Ascending aorta (tissue), 2 donors: ENCODE results near the gene SMARCC1. TPM values are rescaled to one million over a fixed set of nuclear protein-coding genes. Genes with fewer than 3 reads are reported as not detected.
A peak's percentile ranks its signal among the peaks of the same experiment; 100 is the strongest.

ENCODE experiments used
- DNase-seq, 2 donors: peaks; one replicate each; pipeline ENCODE4 v3.0.0-alpha.2; 2019; ENCODE audit warnings: low spot score in 2 of 2
- H3K27ac ChIP-seq, 2 donors: fragments of 200-600 bp; sonication (generic); one replicate each; pipeline ENCODE4 v1.5.1; 2016 to 2017; ENCODE audit warnings: mild to moderate bottlenecking in 1 of 2
- H3K27me3 ChIP-seq: fragments of 200-600 bp; sonication (generic); one replicate; pipeline ENCODE4 v1.5.1; 2017
- H3K36me3 ChIP-seq, 2 donors: fragments of 200-600 bp; sonication (generic); one replicate each; pipeline ENCODE4 v1.5.1; 2016
- H3K4me1 ChIP-seq, 2 donors: fragments of 200-600 bp; sonication (generic); one replicate each; pipeline ENCODE4 v1.5.1; 2016 to 2017; ENCODE audit warnings: mild to moderate bottlenecking in 1 of 2
- H3K4me3 ChIP-seq, 2 donors: fragments of 200-600 bp; sonication (generic); one replicate each; pipeline ENCODE4 v1.5.1; 2016 to 2017; ENCODE audit warnings: mild to moderate bottlenecking in 1 of 2
- H3K9me3 ChIP-seq, 2 donors: fragments of 200-600 bp; sonication (generic); one replicate each; pipeline ENCODE4 v1.5.1; 2016
- intact Hi-C: fragments of 100-400 bp; cut with DNase I; formaldehyde crosslinking; loops from one replicate; pipeline ENCODE4 v1.15.1; 2023
- total RNA-seq: library from RNA; depleted of rRNA; stranded (reverse); fragments of >200 nt; gene quantifications from one replicate; pipeline ENCODE4 v1.1.0, GENCODE V29; 2016
- TF ChIP-seq, protein P1 (sequence below), 3 experiments: fragments of 200-600 bp in 2 of 3; fragments of 450-650 bp in 1 of 3; sonication (generic) in 2 of 3; IDR thresholded peaks; one replicate each; pipeline ENCODE4 v1.5.1; 2016 to 2019; ENCODE audit warnings: antibody characterized with exemption in 3 of 3, mild to moderate bottlenecking in 1 of 3, moderate library complexity in 1 of 3

SMARCC1 gene
- total RNA-seq, 1 donor from 2014 or later, result 24.8 TPM

DNA sequence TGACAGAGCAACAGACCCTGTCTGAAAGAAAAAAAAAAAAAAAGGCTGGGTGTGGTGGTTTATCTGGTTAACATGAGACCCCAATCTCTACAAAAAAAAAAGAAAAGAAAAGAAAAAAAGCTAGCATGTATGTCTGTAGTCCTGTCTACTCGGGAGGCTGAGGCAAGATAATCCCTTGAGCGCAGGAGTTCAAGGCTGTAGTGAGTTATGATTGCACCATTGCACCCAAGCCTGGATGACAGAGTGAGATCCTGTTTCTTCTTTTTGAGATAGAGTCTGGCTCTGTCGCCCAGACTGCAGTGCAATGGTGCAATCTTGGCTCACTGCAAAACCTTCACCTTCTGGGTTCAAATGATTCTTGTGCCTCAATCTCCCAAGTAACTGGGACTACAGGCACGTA is 12.9 kb upstream of the SMARCC1 start:
- intact Hi-C loops, result no loop called here

DNA sequence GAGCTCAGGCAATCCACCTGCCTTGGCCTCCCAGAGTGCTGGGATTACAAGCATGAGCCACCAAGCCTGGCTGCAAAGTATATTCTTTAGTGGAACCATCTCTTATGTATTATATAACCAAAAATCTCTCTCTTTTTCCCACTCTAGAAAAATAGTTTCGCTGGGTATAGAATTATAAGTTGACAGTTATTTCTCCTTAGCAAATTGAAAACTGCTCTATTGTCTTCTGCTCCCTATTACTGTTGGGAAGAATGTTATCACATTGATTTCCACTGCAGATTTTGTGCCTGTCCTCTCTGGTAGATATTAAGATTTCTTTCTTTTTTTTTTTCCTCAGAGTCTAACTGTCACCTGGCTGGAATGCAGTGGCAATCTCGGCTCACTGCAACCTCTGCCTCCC is 11.0 kb upstream of the SMARCC1 start:
- Histone ChIP-seq H3K27me3 (no peaks in the 10 kb centered on the region), H3K4me3 (no peak overlapping the region), H3K9me3 (no peaks in the 10 kb centered on the region), H3K36me3 (no peaks in the 10 kb centered on the region), H3K27ac (no peak overlapping the region), H3K4me1 (no peaks in the 10 kb centered on the region)
- intact Hi-C loops, result no loop called here
- TF ChIP-seq, protein P1, sequence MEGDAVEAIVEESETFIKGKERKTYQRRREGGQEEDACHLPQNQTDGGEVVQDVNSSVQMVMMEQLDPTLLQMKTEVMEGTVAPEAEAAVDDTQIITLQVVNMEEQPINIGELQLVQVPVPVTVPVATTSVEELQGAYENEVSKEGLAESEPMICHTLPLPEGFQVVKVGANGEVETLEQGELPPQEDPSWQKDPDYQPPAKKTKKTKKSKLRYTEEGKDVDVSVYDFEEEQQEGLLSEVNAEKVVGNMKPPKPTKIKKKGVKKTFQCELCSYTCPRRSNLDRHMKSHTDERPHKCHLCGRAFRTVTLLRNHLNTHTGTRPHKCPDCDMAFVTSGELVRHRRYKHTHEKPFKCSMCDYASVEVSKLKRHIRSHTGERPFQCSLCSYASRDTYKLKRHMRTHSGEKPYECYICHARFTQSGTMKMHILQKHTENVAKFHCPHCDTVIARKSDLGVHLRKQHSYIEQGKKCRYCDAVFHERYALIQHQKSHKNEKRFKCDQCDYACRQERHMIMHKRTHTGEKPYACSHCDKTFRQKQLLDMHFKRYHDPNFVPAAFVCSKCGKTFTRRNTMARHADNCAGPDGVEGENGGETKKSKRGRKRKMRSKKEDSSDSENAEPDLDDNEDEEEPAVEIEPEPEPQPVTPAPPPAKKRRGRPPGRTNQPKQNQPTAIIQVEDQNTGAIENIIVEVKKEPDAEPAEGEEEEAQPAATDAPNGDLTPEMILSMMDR (IDR thresholded peaks at IDR 0.05), result no peak
- no peak for DNase-seq

More for the DNA sequence above, 12.9 kb upstream of the SMARCC1 start:
- no peaks in the 10 kb centered on the region for H3K27me3 ChIP-seq
- no peaks in the 10 kb centered on the region for H3K9me3 ChIP-seq
- no peak overlapping the region for H3K4me3 ChIP-seq
- no peaks in the 10 kb centered on the region for H3K36me3 ChIP-seq
- TF ChIP-seq, protein P1 (IDR thresholded peaks at IDR 0.05), result no peak
- DNase-seq, result no peak
- H3K27ac ChIP-seq, result no peak overlapping the region
- H3K4me1 ChIP-seq, result no peaks in the 10 kb centered on the region

GRCh38 chr3:47791193-47791855 is 9.6 kb upstream of the SMARCC1 start:
- DNase-seq, result no peak
- Histone ChIP-seq H3K4me3 (no peak overlapping the region), H3K9me3 (no peaks in the 10 kb centered on the region), H3K4me1 (no peaks in the 10 kb centered on the region), H3K27ac (no peak overlapping the region), H3K27me3 (no peaks in the 10 kb centered on the region), H3K36me3 (no peaks in the 10 kb centered on the region)
- TF ChIP-seq, protein P1 (IDR thresholded peaks at IDR 0.05), result no peak
- intact Hi-C loops, result no loop called here

GRCh38 chr3:47783673-47784072 is 2.0 kb upstream of the SMARCC1 start:
- intact Hi-C loops, result loop anchor here (5.0 to 10.0 kb wide), 2 partner anchors 401 to 619 kb away; partner anchors contain the start of genes PTPN23 and SETD2
- no peak overlapping the region for H3K4me3 ChIP-seq
- H3K36me3 ChIP-seq, result no peaks in the 10 kb centered on the region
- TF ChIP-seq, protein P1 (IDR thresholded peaks at IDR 0.05), result no peak
- DNase-seq, result no peak
- peaks cover 0 to 17% of the 10 kb centered on the region in 2 donors for H3K4me1 ChIP-seq
- no peaks in the 10 kb centered on the region for H3K9me3 ChIP-seq
- no peak overlapping the region for H3K27ac ChIP-seq
- no peaks in the 10 kb centered on the region for H3K27me3 ChIP-seq

GRCh38 chr3:47782446-47783308 is 984 bp upstream of the SMARCC1 start:
- Histone ChIP-seq H3K36me3 (no peaks in the 10 kb centered on the region), H3K4me3 (peak overlapping the region; percentile 75 to 97), H3K27ac (peak overlapping the region; percentile 93 to 97), H3K27me3 (no peaks in the 10 kb centered on the region), H3K9me3 (no peaks in the 10 kb centered on the region), H3K4me1 (peaks cover 0 to 18% of the 10 kb centered on the region in 2 donors)
- no peak for DNase-seq
- intact Hi-C loops, result loop anchor here (1.0 to 10.0 kb wide), 3 partner anchors 269 to 618 kb away; partner anchors contain the start of genes ELP6, PTPN23 and SETD2
- TF ChIP-seq, protein P1 (IDR thresholded peaks at IDR 0.05), result no peak
